Measurements from ENCODE around the gene CHCHD4. TPM values are rescaled to one million over a fixed set of nuclear protein-coding genes. Genes with fewer than 3 reads are reported as not detected.
A peak's percentile ranks its signal among the peaks of the same experiment; 100 is the strongest.

CHCHD4 gene
- total RNA-seq, 1 experiment from 2014 or later: 15.3 TPM

DNA sequence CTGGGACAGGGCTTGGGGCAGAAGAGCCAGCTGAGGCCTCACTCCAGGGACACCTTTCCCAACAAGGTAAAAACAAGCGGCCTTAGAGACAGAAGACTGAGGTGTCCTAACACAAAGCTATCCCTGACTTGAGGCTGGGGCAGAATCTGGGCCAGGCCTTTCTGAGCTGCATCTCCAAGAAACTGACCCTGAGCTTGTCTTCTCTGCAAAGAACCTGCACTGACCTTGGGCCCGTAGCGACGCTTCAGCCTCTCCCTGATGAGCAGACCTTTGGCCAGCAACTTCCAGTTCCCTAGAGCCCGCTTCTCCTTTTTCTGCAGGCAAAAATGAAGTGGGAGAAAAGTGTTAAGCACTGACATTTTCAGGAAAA is 22.4 kb upstream of the CHCHD4 start:
- Mint-ChIP-seq H3K4me1 (ENCODE audit: low read depth, unreplicated experiment) (peaks cover 14% of the 10 kb centered on the region), H3K4me3 (ENCODE audit: unreplicated experiment) (no peak overlapping the region), H3K9me3 (ENCODE audit: unreplicated experiment) (no peaks in the 10 kb centered on the region), H3K27me3 (ENCODE audit: insufficient read depth, unreplicated experiment) (no peaks in the 10 kb centered on the region), H3K36me3 (ENCODE audit: insufficient read depth, unreplicated experiment) (peaks cover 44% of the 10 kb centered on the region), H3K27ac (ENCODE audit: unreplicated experiment) (no peak overlapping the region)
- BruUV-seq (replicated peaks): no TSS peak
- CTCF ChIA-PET: interaction anchor here (3.2 kb wide), 1 partner anchor 251 kb away, joined by 12 read pairs; no protein-coding TSS in a partner anchor
- POLR2A ChIA-PET: interaction anchor here (3.3 kb wide), 1 partner anchor 32 kb away, joined by 20 read pairs; the partner anchor contains the start of genes LSM3 and XPC
- no peaks in the 10 kb centered on the region for H3K9me3 ChIP-seq
- peaks cover 26% of the 10 kb centered on the region for H3K4me1 ChIP-seq
- no peaks in the 10 kb centered on the region for H3K27me3 ChIP-seq (replicated peaks; ENCODE audit: control insufficient read depth, insufficient read depth, low read length)
- H3K4me3 ChIP-seq (ENCODE audit: low read depth, low read length): no peak overlapping the region
- TF ChIP-seq CTCF (IDR thresholded peaks at IDR 0.05; ENCODE audit: insufficient read depth in 1 of 2, low read depth in 1 of 2, low read length in 1 of 2, severe bottlenecking in 1 of 2, unreplicated experiment in 1 of 2): no peak
- intact Hi-C loops (cut with micrococcal nuclease; ENCODE audit: unreplicated experiment): no loop called here
- no peak for DNase-seq
- peaks cover 2% of the 10 kb centered on the region for H3K36me3 ChIP-seq (ENCODE audit: control insufficient read depth, insufficient read depth, low read length)

DNA sequence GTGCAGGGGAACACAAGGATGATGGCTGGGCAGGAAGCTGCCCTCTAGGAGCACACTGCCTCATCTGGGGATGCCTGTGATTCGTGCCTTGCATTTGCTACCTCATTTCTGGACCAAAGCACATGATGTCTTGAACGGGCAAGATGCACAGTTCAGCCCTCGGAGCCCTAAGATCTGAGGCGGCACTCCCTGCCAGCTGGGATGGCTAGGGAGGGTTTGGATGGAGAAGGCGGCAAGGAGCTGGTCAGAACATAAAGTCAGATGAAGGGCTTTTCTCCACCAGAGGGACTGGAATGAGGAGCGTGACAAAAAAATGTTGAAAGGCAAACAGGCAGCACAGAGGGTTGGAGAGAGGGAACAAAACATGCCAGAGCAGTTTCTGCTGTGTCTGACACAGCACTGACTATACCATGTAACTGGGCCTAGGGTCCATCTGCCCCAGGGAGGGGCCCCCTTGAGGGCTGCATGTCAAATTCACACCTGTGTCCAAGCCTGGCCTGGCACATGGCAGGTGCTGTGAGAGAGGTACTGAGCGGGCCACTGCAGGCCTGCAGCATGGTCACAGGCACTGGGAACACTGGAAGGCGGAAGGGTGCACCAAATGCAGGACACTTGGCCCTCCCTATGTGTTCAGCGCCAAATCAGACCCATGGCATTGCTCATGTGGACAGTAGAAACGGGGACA is 21.9 kb upstream of the CHCHD4 start:
- TF ChIP-seq CTCF (IDR thresholded peaks at IDR 0.05; ENCODE audit: insufficient read depth in 1 of 2, low read depth in 1 of 2, low read length in 1 of 2, severe bottlenecking in 1 of 2, unreplicated experiment in 1 of 2): no peak
- Mint-ChIP-seq H3K4me1 (ENCODE audit: low read depth, unreplicated experiment) (peaks cover 14% of the 10 kb centered on the region), H3K36me3 (ENCODE audit: insufficient read depth, unreplicated experiment) (peaks cover 43% of the 10 kb centered on the region), H3K4me3 (ENCODE audit: unreplicated experiment) (no peak overlapping the region), H3K27me3 (ENCODE audit: insufficient read depth, unreplicated experiment) (no peaks in the 10 kb centered on the region), H3K9me3 (ENCODE audit: unreplicated experiment) (no peaks in the 10 kb centered on the region), H3K27ac (ENCODE audit: unreplicated experiment) (peak overlapping the region; percentile 93)
- H3K4me3 ChIP-seq (ENCODE audit: low read depth, low read length): no peak overlapping the region
- intact Hi-C loops (cut with micrococcal nuclease; ENCODE audit: unreplicated experiment): no loop called here
- DNase-seq: no peak
- ChIA-PET POLR2A (interaction anchor here (0.6 to 3.3 kb wide), 2 partner anchors 32 to 250 kb away, joined by 3 to 20 read pairs; partner anchors contain the start of genes LSM3 and XPC), CTCF (interaction anchor here (3.2 kb wide), 1 partner anchor 250 kb away, joined by 12 read pairs; no protein-coding TSS in a partner anchor)
- peaks cover 26% of the 10 kb centered on the region for H3K4me1 ChIP-seq
- no peaks in the 10 kb centered on the region for H3K27me3 ChIP-seq (replicated peaks; ENCODE audit: control insufficient read depth, insufficient read depth, low read length)
- peaks cover 2% of the 10 kb centered on the region for H3K36me3 ChIP-seq (ENCODE audit: control insufficient read depth, insufficient read depth, low read length)
- no TSS peak for BruUV-seq (replicated peaks)
- H3K9me3 ChIP-seq: no peaks in the 10 kb centered on the region

DNA sequence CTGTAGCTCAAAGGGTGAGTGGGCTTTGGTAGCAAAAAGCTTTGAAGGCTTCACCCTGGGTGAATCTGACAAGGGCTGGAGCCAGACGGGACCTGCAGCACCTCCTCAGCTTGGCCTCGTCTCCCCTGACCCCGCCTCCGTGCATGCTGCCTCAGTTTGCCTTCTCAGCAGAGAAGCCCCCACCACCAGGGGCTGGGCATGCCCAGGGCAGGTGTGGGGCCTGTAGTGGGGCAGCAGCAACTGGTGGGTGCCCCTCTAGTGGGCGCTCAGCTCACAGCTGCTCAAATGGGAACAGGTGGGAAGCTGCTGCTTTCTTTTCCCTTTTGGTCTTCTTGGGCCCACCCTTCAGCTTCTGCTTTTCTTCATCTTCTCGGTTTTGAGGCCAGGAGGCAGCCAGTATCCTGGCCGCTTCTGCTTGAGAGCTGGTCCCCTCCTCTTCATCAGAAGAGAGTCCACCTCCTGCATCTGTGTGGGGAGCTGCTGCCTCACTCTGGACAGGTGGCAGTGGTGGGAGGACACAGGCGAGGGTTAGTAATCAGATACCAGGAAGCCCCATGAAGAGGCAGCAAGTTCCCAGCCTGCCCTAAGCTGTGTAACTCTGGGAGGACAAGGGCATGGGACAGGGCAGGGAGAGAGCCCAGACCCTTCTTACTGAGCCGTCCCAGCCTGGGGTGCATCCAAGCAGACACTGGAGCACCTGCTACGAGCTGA is 21.2 kb upstream of the CHCHD4 start:
- POLR2A ChIA-PET: interaction anchor here (0.6 to 3.3 kb wide), 2 partner anchors 33 to 249 kb away, joined by 3 to 20 read pairs; partner anchors contain the start of genes LSM3 and XPC
- DNase-seq: no peak
- intact Hi-C loops (cut with micrococcal nuclease; ENCODE audit: unreplicated experiment): no loop called here
- Histone ChIP-seq H3K27me3 (replicated peaks; ENCODE audit: control insufficient read depth, insufficient read depth, low read length) (no peaks in the 10 kb centered on the region), H3K36me3 (ENCODE audit: control insufficient read depth, insufficient read depth, low read length) (peaks cover 2% of the 10 kb centered on the region), H3K9me3 (no peaks in the 10 kb centered on the region), H3K4me1 (peaks cover 26% of the 10 kb centered on the region), H3K4me3 (ENCODE audit: low read depth, low read length) (no peak overlapping the region)
- H3K4me1 Mint-ChIP-seq (ENCODE audit: low read depth, unreplicated experiment): peaks cover 14% of the 10 kb centered on the region
- no peaks in the 10 kb centered on the region for H3K27me3 Mint-ChIP-seq (ENCODE audit: insufficient read depth, unreplicated experiment)
- no peak overlapping the region for H3K4me3 Mint-ChIP-seq (ENCODE audit: unreplicated experiment)
- no peaks in the 10 kb centered on the region for H3K9me3 Mint-ChIP-seq (ENCODE audit: unreplicated experiment)
- TSS peak; percentile 36 for BruUV-seq (replicated peaks)
- H3K36me3 Mint-ChIP-seq (ENCODE audit: insufficient read depth, unreplicated experiment): peaks cover 41% of the 10 kb centered on the region
- CTCF ChIA-PET: interaction anchor here (0.6 to 3.2 kb wide), 2 partner anchors 167 to 249 kb away, joined by 3 to 12 read pairs; no protein-coding TSS in a partner anchor
- H3K27ac Mint-ChIP-seq (ENCODE audit: unreplicated experiment): peak overlapping the region; percentile 93
- TF ChIP-seq CTCF (IDR thresholded peaks at IDR 0.05; ENCODE audit: insufficient read depth in 1 of 2, low read depth in 1 of 2, low read length in 1 of 2, severe bottlenecking in 1 of 2, unreplicated experiment in 1 of 2): no peak

All from Caco-2 (cell line).